ENCODE data around the gene TTLL7.

Gene TTLL7

DNA sequence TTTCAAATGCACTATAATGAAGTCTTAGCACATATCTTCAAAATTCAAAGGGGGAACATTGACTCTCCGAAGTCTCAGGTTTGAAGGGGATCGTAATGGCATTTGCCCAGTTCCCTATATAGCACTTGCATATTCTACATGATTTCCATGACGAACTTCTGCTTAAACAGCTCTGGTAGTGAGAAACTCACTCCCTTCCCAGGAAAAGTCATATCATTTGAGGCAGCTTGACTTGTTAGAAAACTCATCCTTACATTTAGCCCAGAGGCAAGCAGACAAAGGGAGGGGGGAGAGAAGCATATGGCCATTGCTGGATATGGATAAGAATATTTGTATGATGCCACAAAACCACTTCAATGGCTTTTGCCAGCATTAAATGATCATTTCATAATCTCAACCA lies 27.0 kb upstream of the TTLL7 start:
- Mint-ChIP-seq H3K36me3 (ENCODE audit: low read depth) (peaks cover 33% of the 10 kb centered on the region), H3K4me3 (no peak overlapping the region), H3K4me1 (peaks cover 13% of the 10 kb centered on the region), H3K27me3 (ENCODE audit: low read depth, poor library complexity) (peaks cover 13% of the 10 kb centered on the region), H3K9me3 (peaks cover 41% of the 10 kb centered on the region), H3K27ac (no peak overlapping the region)
- DNase-seq, result no peak
- TF ChIP-seq, protein P1, sequence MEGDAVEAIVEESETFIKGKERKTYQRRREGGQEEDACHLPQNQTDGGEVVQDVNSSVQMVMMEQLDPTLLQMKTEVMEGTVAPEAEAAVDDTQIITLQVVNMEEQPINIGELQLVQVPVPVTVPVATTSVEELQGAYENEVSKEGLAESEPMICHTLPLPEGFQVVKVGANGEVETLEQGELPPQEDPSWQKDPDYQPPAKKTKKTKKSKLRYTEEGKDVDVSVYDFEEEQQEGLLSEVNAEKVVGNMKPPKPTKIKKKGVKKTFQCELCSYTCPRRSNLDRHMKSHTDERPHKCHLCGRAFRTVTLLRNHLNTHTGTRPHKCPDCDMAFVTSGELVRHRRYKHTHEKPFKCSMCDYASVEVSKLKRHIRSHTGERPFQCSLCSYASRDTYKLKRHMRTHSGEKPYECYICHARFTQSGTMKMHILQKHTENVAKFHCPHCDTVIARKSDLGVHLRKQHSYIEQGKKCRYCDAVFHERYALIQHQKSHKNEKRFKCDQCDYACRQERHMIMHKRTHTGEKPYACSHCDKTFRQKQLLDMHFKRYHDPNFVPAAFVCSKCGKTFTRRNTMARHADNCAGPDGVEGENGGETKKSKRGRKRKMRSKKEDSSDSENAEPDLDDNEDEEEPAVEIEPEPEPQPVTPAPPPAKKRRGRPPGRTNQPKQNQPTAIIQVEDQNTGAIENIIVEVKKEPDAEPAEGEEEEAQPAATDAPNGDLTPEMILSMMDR (IDR thresholded peaks at IDR 0.05), result no peak

DNA sequence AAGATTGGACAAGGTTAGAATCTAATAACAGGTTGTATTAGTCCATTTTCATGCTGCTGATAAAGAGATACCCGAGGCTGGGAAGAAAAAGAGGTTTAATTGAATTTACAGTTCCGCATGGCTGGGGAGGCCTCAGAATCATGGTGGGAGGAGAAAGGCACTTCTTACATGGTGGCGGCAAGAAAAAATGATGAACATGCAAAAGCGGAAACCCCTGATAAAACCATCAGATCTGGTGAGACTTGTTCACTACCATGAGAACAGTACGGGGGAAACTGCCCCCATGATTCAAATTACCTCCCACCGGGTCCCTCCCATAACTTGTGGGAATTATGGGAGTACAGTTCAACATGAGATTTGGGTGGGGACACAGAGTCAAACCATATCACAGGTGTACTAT lies 22.9 kb upstream of the TTLL7 start:
- Mint-ChIP-seq H3K4me3 (no peak overlapping the region), H3K9me3 (peaks cover 41% of the 10 kb centered on the region), H3K27me3 (ENCODE audit: low read depth, poor library complexity) (peaks cover 2% of the 10 kb centered on the region), H3K4me1 (peaks cover 40% of the 10 kb centered on the region), H3K36me3 (ENCODE audit: low read depth) (peaks cover 37% of the 10 kb centered on the region), H3K27ac (no peak overlapping the region)
- TF ChIP-seq, protein P1 (IDR thresholded peaks at IDR 0.05), result no peak
- no peak for DNase-seq

DNA sequence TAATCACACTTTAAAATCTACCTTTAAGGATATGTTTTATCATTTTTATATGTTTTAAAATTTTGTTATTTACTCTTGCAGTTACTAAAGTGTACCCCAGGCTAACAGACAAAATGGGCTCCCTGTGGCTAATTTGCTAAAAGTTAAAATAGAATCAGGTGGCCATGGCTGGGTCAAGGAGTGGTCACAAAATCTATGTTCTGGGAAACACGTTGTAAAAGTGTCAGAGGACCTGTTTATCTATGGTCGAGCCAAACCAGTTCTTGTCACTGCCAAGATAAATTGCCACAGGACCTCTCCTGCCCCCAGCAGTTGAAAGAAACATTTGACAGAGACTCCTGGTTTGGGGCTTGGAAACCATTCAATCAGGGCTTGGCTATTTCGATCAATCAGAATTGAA lies 21.2 kb upstream of the TTLL7 start:
- Mint-ChIP-seq H3K9me3 (peaks cover 41% of the 10 kb centered on the region), H3K27ac (peak overlapping the region; percentile 84), H3K36me3 (ENCODE audit: low read depth) (peaks cover 34% of the 10 kb centered on the region), H3K27me3 (ENCODE audit: low read depth, poor library complexity) (peaks cover 2% of the 10 kb centered on the region), H3K4me1 (peaks cover 40% of the 10 kb centered on the region), H3K4me3 (peak overlapping the region; percentile 54)
- TF ChIP-seq, protein P1 (IDR thresholded peaks at IDR 0.05), result no peak
- peak; percentile 39 for DNase-seq

DNA sequence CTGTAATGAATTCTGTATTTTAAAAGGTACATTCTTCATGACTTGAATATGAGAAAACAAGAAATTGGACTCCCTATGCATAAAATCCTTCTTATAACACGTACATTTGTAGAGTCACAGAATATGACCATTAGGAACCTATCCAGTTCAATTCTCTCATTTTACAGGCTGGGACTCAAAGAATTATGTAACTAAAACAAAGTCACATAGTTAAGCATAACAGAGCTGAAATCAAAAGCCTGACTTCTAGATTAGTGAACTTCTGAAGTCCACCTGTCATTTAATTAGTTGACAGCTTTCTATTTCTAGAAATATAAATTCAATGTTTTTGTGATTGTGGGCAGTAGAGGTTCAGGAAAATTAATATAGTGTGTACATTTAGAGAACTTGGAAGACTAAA lies 20.3 kb upstream of the TTLL7 start:
- Mint-ChIP-seq H3K9me3 (peaks cover 33% of the 10 kb centered on the region), H3K4me1 (peaks cover 40% of the 10 kb centered on the region), H3K27me3 (ENCODE audit: low read depth, poor library complexity) (no peaks in the 10 kb centered on the region), H3K27ac (peak overlapping the region; percentile 84), H3K36me3 (ENCODE audit: low read depth) (peaks cover 27% of the 10 kb centered on the region), H3K4me3 (peak overlapping the region; percentile 1)
- no peak for DNase-seq
- TF ChIP-seq, protein P1 (IDR thresholded peaks at IDR 0.05), result no peak

DNA sequence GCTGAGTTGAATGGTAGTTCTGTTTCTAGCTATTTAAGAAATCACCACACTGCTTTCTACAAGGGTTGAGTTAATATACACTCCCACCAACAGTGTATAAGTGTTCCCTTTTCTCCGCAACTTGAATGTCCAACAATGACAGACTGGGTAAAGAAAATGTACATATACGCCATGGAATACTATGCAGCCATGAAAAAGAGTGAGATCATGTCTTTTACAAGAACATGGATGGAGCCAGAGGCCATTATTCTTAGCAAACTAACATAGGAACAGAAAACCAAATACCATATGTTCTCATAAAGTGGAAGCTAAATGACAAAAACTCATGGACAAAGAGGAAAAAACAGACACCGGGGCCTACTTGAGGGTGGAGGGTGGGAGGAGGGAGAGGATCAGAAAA lies 14.8 kb upstream of the TTLL7 start:
- H3K27ac Mint-ChIP-seq, result no peak overlapping the region
- H3K4me1 Mint-ChIP-seq, result peaks cover 17% of the 10 kb centered on the region
- H3K27me3 Mint-ChIP-seq (ENCODE audit: low read depth, poor library complexity), result peaks cover 3% of the 10 kb centered on the region
- DNase-seq, result no peak
- H3K9me3 Mint-ChIP-seq, result no peaks in the 10 kb centered on the region
- TF ChIP-seq, protein P1 (IDR thresholded peaks at IDR 0.05), result no peak
- no peaks in the 10 kb centered on the region for H3K36me3 Mint-ChIP-seq (ENCODE audit: low read depth)
- no peak overlapping the region for H3K4me3 Mint-ChIP-seq

DNA sequence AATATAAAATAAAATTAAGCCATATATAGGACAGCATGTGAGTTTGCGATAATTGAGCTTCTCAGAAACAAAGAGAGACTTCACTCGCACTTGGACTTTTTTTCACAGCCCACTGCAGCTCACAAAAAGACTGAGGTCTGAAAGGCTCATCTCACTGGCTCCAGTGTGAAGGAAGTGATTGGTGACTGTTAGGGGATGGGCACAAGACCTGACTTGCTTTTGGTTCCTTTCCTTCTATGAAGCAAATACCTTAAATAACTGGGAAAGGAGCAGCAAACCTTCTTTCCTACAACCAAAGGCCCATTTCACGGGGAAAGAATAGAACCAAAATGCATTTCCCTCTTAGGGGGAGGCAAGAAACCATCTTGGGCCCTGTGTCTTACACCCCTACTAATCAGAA lies 13.1 kb upstream of the TTLL7 start:
- Mint-ChIP-seq H3K27me3 (ENCODE audit: low read depth, poor library complexity) (peaks cover 7% of the 10 kb centered on the region), H3K4me1 (peaks cover 5% of the 10 kb centered on the region), H3K4me3 (no peak overlapping the region), H3K27ac (no peak overlapping the region), H3K36me3 (ENCODE audit: low read depth) (no peaks in the 10 kb centered on the region), H3K9me3 (peaks cover 3% of the 10 kb centered on the region)
- TF ChIP-seq, protein P1 (IDR thresholded peaks at IDR 0.05), result no peak
- DNase-seq, result no peak

All from nephron progenitor cell (in vitro differentiated cells).